Jurkat, Clone E6-1 (cell line): ENCODE measurements around the gene CASTOR1.
A peak's percentile ranks its signal among the peaks of the same experiment; 100 is the strongest.

Experiments
- DNase-seq: peaks from one replicate; pipeline ENCODE4 v3.0.0-alpha.2; 2011; ENCODE audit warnings: low read depth, low spot score
- H3K4me3 ChIP-seq: 2 replicates; pipeline ENCODE4 v1.5.1; 2011; ENCODE audit warnings: mild to moderate bottlenecking, low read length, control low read depth, moderate library complexity

CASTOR1 gene

DNA sequence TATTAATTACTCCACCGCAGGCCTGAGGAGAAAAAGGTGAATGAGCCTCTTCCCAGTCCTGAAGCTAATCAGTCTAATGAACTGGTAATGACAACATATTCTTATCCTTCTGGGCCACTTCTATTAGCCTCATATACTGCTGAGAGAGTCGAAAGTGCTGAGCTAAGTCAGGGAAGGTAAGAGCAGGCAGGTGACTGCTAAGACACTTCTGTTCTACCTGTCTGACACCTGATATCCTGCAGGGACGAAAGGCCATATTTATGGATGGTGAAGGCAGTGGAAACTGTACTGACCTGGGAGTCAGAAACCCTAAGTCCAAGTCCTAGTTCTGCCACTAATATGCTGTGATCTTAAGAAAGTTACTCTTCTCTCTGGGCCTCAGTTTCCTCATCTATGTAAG is 33.9 kb upstream of the CASTOR1 start:
- DNase-seq, result no peak
- no peak overlapping the region for H3K4me3 ChIP-seq

DNA sequence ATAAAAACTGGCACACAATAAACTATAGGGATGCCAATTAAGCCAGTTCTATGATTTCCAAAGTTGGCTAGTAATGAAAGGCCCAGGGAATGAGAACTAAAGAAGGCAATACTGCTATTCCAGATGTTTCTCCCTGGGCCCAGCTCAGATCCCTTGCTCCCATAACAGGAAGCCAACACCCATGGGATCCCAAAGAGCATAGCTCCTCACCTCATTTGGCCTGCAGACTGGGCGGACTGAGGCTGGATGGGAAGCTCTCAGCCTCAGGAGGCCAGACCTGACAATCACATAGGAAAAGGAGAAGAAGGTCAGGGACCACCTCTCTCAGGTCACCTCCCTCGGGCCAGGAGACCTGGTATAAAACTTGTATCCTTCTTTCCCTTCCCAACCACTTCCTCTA is 32.2 kb upstream of the CASTOR1 start:
- H3K4me3 ChIP-seq, result no peak overlapping the region
- no peak for DNase-seq

DNA sequence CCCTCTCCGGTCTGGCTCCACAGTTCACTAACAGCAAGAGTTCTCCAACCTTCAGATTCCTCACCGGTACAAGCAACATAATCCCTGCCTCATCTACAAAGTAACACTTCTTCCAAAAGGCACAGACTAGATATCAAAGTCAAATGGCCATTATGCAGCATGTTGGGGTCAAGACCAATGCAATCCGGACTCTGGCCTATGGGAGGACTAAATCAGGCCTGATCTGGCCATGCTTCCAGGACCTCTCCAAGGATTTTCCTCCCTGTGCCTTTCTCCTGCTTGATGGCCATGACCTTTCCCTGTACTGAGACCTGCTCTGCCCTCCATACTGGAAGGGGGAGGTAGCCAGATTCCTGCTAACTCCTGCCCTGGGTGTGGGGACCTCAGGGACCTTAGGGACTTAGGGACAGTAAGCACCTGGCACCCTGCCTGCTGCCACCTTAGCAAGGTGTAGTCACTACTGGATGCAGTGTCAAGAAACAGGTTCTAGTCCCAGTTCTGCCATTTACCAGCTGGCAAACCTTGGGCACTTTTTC is 30.8 kb upstream of the CASTOR1 start:
- DNase-seq, result no peak
- no peak overlapping the region for H3K4me3 ChIP-seq

DNA sequence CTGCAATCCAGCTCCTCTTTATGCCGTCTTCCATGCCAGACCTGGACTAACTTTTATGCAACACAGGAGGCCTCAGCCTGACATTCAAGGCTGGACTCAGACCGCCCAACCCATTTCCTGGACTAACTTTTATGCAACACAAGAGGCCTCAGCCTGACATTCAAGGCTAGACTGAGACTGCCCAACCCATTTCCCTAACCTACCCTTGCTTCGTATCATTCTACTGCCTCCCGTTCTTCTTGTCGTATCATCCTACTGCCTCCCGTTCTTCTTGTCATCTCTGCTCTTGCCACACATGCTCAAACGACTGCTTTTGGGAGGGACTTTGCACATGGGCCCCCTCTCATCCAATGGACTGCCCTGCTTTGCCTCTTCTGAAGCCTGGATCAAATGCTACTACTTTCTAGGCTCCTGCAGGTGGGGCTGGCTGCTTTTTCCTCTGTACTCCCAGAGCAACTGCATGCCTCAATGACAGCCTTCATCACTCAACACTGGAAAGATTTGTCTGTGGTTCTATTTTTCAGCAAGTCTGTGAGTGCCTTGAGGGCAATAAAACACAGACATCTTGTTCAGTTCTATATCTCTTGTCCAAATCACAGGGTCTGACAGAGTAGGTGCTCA is 29.6 kb upstream of the CASTOR1 start:
- no peak for DNase-seq
- no peak overlapping the region for H3K4me3 ChIP-seq

DNA sequence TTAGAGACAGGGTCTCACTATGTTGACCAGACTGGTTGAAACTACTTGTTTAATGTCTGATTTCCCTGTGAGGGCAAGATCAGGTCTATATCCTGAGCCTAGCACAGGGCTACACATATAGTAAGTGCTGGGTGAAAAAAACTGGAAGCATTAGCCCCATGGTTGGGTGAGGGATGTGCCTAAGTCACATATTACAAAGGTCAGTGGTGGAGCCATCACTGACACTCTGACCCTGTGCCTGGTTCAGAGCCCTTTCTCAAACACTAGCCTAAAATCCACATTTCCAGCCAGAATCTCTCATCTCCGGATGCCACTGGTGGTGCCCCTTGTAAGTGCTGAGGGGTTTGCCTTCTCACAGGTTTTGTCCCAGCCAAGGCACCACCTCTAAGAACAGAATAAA is 28.5 kb upstream of the CASTOR1 start:
- DNase-seq, result no peak
- H3K4me3 ChIP-seq, result no peak overlapping the region

DNA sequence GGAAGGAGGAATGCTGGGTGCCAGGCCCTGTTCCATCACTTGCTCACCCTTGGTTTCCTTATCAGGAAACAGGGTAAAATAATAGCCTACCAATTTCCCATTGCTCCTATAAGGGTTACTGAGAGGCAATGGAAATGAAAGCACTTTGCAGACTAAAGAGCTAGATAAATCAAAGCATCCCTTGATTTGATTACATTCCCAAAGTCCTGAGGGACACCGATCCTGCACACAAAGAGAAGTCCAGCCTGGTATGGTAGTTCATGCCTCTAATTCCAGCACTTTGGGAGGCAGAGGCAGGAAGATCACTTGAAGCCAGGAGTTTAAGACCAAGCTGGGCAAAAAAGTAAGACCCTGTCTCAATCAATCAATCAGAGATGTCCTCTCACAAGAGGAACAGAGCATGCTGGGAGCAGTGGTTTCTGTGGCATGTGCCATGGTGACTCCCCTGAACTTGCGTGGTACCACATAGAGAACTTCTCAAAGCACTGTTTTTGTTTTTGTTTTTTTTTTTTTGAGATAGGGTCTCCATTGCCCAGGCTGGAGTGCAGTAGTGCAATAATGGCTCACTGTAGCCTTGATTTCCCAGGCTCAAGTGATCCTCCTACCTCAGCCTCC is 26.8 kb upstream of the CASTOR1 start:
- no peak overlapping the region for H3K4me3 ChIP-seq
- DNase-seq, result no peak

DNA sequence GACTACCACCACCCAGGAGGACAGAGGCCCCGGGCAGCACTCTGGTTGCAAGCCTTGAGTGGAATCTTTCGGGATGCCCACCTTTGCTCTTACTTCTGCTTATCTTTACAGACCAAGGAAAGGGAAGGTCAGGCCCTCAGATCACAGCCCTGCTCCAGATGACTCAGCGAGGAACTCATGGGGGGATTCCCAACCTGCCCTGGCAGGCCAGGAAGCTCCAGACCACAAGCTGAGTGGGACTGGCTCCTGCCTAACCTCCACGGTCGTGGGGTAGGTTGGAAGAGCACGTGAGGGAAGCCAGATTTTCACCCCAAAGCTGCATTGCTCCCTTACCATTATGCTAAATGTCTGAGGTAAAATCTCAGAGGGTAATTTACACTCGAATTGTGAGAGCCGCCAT is 25.6 kb upstream of the CASTOR1 start:
- DNase-seq, result no peak
- no peak overlapping the region for H3K4me3 ChIP-seq

DNA sequence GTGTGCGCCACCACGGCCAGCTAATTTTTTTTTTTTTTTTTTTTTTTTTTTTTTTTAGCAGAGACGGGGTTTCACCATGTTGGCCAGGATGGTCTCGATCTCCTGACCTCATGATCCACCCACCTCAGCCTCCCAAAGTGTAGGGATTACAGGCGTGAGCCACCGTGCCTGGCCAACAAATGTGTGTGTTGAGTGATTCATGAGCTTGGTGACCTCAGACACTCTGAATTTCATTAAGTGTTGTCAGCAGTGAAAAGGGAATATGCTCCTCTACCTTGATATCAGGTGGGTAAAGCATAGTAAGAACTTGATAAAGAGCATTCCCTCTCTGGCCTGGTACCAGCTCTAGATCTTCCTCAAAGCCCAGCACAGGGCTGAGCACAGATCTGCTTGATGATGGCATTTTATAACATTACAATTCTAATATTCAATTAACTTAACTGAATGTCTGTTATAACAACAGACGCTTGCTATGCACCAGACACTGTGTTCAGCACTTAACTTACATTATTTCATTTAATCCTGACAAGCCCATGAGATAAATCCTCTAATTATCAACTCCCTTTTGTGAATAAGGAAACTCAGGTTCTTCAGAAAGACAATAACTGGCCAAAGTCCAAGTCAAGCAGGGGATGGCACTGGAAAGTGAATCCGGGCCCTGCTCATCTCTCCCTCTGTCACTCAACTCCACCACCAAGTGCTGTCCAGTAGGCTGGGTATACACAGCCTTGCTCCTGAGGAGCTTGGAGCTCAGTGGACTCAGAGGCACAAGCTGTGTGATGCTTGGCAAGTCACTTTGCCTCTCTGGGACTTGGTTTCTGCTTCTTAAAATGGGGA is 24.4 kb upstream of the CASTOR1 start:
- no peak for DNase-seq
- no peak overlapping the region for H3K4me3 ChIP-seq

DNA sequence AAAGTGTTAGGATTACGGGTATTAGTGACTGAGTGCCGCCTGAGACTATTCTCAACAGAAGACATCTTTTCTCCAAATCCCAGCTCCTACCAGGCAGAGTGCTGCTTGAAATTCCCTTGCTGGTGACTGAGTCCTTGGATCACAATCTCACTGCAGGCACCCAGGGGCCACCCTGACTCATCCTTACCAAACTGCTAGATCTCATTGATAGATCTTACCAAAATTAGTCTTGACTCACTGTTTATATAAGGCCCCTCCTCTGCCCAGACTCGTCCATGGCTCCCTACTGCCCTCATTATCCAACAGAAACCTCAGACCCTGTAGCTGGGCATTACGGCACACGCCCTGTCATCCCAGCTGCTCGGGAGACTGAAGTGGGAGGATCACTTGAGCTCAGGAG is 22.7 kb upstream of the CASTOR1 start:
- DNase-seq, result no peak

DNA sequence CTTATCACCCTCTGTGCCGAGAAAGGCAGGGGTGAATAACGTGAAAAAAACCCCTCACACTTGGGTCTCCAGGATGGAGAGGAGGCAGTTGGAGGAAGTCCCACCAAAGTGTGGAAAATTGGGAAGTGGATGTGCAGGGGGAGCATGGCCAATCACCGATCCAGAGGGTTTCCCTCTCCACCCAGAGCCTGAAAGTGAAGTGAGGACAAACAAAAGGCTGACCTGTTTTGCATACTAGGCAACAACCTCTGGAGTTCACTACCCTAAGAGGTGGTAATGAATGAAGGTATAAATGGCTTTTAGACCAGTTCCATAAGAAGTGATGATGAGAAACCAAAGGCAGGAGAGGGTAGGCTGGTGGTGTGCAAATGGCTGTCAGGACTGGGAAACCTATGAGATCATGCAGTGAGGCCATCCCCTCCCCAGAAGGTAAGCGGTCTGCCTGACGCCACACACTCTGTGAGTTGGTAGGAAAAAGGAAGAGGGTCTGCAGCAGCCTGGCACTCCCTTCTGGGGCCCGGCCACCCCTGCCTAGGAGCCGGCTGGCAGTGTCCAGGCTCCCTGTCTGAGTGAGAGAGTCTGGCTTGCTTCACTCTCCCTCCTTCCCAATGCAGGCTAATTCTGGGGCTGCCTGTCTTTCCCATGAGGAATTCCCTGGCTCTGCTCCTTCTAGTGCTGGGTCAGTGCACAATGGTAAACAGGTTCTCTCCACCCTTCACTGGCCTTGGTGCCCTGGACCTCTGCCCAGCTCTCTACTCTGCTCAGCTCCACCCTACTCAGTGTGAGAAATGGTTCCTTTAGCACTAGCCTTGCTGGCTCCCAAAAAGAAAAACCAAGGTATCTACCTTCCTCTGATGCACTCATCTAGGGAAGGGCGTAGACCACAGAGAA is 21.8 kb upstream of the CASTOR1 start:
- no peak overlapping the region for H3K4me3 ChIP-seq
- DNase-seq, result no peak

More for the DNA sequence above, 22.7 kb upstream of the CASTOR1 start:
- H3K4me3 ChIP-seq, result no peak overlapping the region

DNA sequence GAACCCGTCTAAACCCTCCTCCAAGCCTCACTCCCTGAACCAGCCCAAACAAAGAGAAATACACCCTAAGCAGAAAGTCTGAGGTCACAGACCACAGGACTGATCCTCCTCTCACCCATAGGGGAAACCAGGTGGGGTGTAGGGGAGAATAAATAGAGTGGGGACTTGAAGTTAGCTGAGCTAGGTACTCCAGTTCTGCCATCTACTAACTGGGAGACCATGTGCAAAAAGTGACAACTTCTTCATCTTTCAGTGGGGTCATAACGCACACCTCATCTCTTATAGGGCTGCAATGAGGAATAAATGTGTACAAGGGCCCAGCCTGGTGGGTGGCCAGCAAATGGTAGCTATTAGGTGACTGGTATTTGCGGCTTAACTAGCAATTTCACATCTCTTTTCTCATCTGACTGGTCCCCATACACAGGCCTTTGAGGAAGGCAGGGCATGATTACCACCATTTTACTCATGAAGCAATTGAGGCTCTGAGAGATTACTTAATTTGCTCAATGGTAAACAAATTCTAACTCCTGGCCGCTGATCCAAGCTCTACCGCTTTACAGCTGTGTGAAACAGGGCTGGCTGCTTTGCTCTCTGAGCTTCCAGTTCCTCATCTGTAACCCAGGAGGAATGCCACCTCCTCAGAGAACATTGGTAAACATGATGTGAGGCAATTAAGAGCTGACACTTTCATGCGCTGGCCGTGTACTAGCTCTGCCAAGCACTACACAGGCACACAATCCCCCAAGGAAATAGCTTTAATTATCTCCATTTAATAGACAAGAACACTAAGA is 20.8 kb upstream of the CASTOR1 start:
- peak; percentile 88 for DNase-seq
- peak overlapping the region; percentile 15; the same call in 1 of the 2 replicates for H3K4me3 ChIP-seq

DNA sequence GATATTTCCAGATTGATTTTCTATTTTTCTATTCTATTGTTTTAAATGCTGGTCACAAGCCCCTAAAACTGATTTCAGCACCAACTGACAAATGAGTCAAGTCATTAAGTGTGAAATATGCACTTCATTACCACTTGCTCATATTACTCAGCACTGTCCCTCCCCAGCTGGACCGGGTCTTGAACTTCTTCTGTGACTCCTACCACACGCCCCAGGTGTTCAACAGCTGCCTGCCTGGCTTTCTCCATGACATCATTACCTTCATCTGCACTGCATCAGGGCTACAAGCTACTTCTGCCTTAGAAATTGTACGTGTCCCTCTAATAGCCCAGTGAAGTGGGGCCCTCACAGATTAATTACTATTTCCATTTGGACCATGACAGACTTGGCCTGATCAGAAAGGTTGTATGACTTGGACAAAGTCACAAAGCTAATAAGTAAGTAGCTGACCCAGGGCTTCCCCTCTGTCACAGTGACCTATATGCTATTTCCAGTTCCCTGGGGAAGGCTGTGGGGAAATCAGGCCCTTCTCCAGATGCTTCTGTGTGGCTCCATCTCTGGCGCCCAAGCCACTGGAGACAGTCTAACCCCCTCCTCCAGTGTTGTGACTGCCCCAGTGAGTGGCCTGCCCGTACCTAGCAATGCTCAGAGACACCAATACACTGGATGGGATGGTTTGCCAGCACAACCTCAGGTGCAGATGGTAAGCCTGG is 19.4 kb upstream of the CASTOR1 start:
- no peak overlapping the region for H3K4me3 ChIP-seq
- DNase-seq, result peak; percentile 73

DNA sequence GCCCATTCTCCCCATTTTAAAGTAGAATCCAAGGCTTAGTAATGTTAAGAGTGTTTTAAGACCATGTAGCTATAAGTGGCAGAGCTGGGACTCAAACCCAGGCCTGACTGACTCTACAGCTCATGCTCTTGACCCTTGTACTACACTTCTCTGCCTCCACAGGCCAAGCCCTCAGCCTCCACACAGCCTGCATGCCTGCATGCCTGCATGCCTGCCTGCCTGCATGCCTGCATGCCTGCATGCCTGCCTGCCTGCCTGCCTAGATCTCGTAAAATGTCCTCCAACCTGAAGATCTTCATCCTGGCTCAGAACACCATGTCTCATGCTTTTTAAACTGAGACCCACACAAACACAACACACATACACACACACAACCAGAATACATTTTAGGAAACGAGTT is 18.8 kb upstream of the CASTOR1 start:
- no peak overlapping the region for H3K4me3 ChIP-seq
- DNase-seq, result no peak

DNA sequence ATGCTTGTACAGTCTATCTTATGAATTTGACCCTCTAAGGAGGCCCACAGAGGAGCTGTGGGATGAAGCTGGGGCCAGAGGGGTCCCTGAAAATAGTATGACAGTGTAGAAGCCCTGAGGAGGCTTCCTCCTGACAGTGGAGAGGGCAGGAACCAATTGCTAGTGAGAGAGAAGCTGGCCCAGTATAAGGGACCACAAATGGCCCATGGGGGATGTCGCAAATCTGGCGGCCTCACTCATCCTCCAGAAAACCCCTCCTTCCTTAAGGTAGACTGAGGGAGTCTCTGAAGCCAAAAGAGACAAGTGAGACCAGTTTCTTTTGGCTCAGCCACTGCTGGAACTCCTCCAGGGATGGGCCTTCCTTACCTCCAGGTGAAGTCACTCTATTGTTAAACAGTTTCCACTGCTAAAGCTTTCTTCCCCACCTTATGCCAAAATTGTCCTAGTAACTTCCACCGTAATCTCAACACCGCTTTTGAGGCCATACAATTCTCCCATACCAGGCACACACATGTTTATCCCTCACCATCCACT is 17.8 kb upstream of the CASTOR1 start:
- H3K4me3 ChIP-seq, result peak overlapping the region; percentile 63
- peak; percentile 46 for DNase-seq

DNA sequence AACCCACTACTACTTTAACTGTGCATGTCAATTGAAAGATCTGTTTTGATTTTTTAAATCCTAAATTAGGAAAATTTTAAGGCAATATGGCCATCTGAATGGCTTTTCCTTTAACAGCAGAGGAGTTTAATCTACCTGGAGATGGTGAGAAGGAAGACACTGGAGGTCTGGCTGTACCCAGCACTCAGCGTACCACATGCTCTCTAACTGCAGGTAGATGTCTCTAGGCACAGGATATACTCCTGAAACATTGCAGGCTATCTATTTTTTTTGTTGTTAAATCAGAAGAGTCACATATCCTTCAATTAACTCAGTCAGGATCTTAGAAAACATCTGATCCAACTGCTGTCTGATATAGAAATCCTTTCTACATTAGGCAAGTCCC is 17.3 kb upstream of the CASTOR1 start:
- peak overlapping the region; percentile 63 for H3K4me3 ChIP-seq
- DNase-seq, result no peak

DNA sequence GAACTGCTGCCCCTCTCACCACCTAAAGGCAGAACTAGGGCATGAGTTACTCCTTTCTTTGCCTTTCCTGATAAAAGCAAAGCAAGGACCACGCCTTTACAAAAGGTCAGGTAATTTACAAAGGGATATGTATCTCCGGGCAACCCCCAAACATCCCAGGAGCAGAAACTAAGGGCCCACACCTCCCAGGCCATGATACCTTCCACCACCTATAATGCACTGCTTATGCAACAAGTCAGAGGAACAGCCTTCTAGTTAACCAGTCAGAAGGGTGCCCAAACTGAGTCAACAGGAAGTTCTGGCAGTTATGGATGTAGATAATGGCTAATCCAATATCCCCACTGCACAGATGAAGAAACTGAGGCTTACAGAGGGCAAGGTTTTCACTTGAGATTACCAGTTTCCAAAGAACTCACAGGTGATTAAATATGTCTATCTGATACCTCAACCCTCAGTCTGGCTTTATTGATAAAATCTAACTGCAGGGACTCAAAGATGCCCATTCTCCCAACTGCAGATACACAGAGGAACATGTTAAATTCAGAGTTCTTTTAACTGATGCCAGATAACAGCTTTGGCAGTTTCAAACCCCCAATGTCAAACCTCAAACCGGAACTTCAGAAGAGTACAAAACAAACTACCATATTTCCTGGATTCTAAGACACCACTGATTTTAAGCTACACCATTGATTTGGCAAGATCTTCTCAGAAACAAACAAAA is 16.8 kb upstream of the CASTOR1 start:
- peak overlapping the region; percentile 63 for H3K4me3 ChIP-seq
- peak; percentile 98 for DNase-seq

DNA sequence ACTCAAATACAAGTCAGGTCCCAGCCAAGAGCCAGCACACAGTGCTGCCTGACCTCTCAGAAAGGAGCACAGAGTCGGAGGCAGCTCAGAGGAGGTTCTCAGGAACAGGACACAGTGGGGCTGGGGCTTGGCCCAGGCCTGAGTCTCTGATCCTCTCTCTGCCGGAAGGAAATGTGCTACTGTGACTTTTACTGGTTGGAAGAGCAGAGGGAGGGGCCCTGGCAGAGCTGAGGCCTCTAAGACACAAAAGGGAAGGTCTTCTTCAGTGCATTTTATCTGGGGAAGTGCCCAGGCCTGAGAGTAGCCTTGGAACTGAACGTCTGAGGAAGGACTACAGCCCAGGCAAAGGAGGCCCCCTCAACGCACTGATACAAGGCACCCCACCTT is 16.2 kb upstream of the CASTOR1 start:
- peak overlapping the region; percentile 63 for H3K4me3 ChIP-seq
- DNase-seq, result peak; percentile 93
